Stimulated activated CD8-positive, alpha-beta memory T cell treated with anti-CD3 and anti-CD28 coated beads, Interleukin-7, amount 100 ng/mL, for 1 hour (primary cell): ENCODE data around the gene SLC1A5.
"Not testable (repeated sequence)": the region's sequence is repeated elsewhere in the genome, so short reads cannot be mapped to it uniquely, and the experiment has no call there.

Source experiments
- DNase-seq, 2 donors: peaks; one replicate each; pipeline ENCODE4 v3.0.0-alpha.2; 2020; ENCODE audit warnings: low read depth in 2 of 2

The SLC1A5 gene

GRCh38 chr19:46788262-46788967 lies at the start of gene SLC1A5:
SLC1A5 (minus strand) TSS chr19:46788594; CDS start chr19:46787965, 629 bp downstream.
- DNase-seq: peak; percentile 87 to 96

- no peak for DNase-seq
Observed at GRCh38 chr19:46838160-46838559, 49.8 kb upstream of the SLC1A5 start.

- no peak for DNase-seq
Observed at GRCh38 chr19:46834984-46835383, 46.6 kb upstream of the SLC1A5 start.

- no peak for DNase-seq
Observed at GRCh38 chr19:46834121-46834520, 45.7 kb upstream of the SLC1A5 start.

- no peak for DNase-seq
Observed at GRCh38 chr19:46830864-46831263, 42.5 kb upstream of the SLC1A5 start.

GRCh38 chr19:46828484-46828883 lies 40.1 kb upstream of the SLC1A5 start:
- DNase-seq: no peak

- no peak for DNase-seq
Observed at GRCh38 chr19:46825731-46826055, 37.3 kb upstream of the SLC1A5 start.

GRCh38 chr19:46824890-46825730 lies 36.7 kb upstream of the SLC1A5 start:
- DNase-seq: no peak

GRCh38 chr19:46823049-46823448 lies 34.7 kb upstream of the SLC1A5 start:
- DNase-seq: no peak

- not testable (repeated sequence) for DNase-seq
Observed at GRCh38 chr19:46822410-46822787, 34.0 kb upstream of the SLC1A5 start.

- peak; percentile 21 to 29 for DNase-seq
Observed at GRCh38 chr19:46821512-46822409, 33.4 kb upstream of the SLC1A5 start.

- DNase-seq: no peak
Observed at GRCh38 chr19:46818812-46819211, 30.4 kb upstream of the SLC1A5 start.

- no peak for DNase-seq
Observed at GRCh38 chr19:46815833-46816627, 27.6 kb upstream of the SLC1A5 start.

- no peak for DNase-seq
Observed at GRCh38 chr19:46813839-46814358, 25.5 kb upstream of the SLC1A5 start.

GRCh38 chr19:46812977-46813838 lies 24.8 kb upstream of the SLC1A5 start:
- DNase-seq: no peak

- no peak for DNase-seq
Observed at GRCh38 chr19:46809534-46810272, 21.3 kb upstream of the SLC1A5 start.

- no peak for DNase-seq
Observed at GRCh38 chr19:46806656-46807055, 18.3 kb upstream of the SLC1A5 start.

GRCh38 chr19:46804432-46804831 lies 16.0 kb upstream of the SLC1A5 start:
- DNase-seq: not testable (repeated sequence)

- no peak for DNase-seq
Observed at GRCh38 chr19:46803555-46803954, 15.2 kb upstream of the SLC1A5 start.
